Adrenal gland (tissue), 5 donors: Measurements from ENCODE around the gene MADCAM1.

Experiments used
- CTCF ChIP-seq, 6 experiments: fragments of 450-650 bp in 4 of 6; fragments of 200-600 bp in 2 of 6; sonication (generic) in 1 of 6; IDR thresholded peaks; 1 replicate in 5 of 6; 2 replicates in 1 of 6; pipeline versions ENCODE4 v1.5.1 to v1.8.0; 2016 to 2021; ENCODE audit warnings: antibody characterized with exemption in 6 of 6, mild to moderate bottlenecking in 2 of 6, moderate library complexity in 1 of 6
- POLR2A ChIP-seq, 2 donors: fragments of 450-650 bp; IDR thresholded peaks; one replicate each; pipeline ENCODE4 v1.6.1; 2017; ENCODE audit warnings: antibody characterized with exemption in 2 of 2, mild to moderate bottlenecking in 2 of 2, moderate library complexity in 1 of 2
- donor health status: DM: no; HTN: no; CAD: no.

DNA sequence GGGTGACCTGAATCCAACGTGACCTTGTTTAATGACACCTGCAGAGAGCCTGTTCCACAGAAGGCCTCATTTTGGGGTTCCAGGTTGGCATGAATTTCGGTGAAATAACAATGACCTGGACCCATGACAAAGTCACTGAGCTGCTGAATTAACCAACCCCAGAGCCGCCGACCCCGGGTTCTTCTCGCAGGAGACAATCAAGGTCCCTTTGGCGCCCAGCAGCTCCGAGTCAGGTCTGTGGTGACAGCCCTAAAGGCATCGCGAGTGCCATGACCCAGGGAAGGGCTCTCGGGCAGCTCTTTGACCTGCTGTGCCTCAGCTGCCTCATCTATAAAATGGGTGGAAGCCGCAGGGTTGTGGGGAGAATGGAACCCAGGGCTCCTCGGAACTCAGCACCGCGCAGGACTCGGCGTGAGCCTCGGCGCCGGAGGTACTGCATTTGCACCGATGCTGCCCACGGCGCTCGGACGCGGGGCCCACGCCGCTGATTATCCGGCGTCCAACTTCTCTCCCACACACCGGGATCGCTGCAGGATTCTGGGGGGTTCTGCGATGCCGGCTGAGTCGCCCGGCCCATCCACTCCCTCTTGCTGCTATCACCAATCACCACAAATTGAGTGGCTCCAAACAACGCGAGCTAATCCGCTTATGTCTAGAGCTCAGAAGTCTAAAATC, 41.1 kb upstream of the MADCAM1 start:
- TF ChIP-seq CTCF (IDR thresholded peaks at IDR 0.05) (no peak), POLR2A (IDR thresholded peaks at IDR 0.05) (no peak)
